GM19468 (cell line): Measurements from ENCODE around the gene SPDYE16.
A peak's percentile ranks its signal among the peaks of the same experiment; 100 is the strongest.
"Not testable (repeated sequence)": the region's sequence is repeated elsewhere in the genome, so short reads cannot be mapped to it uniquely, and the experiment has no call there.

Experiments used
- ATAC-seq: cut with Tn5 transposase; IDR thresholded peaks from one replicate; pipeline ENCODE4 v1.9.1; 2021; ENCODE audit warnings: mild to moderate bottlenecking, moderate library complexity, moderate number of reproducible peaks; ENCODE audit not compliant: unreplicated experiment; ENCODE audit errors: extremely low read depth

SPDYE16 gene

DNA sequence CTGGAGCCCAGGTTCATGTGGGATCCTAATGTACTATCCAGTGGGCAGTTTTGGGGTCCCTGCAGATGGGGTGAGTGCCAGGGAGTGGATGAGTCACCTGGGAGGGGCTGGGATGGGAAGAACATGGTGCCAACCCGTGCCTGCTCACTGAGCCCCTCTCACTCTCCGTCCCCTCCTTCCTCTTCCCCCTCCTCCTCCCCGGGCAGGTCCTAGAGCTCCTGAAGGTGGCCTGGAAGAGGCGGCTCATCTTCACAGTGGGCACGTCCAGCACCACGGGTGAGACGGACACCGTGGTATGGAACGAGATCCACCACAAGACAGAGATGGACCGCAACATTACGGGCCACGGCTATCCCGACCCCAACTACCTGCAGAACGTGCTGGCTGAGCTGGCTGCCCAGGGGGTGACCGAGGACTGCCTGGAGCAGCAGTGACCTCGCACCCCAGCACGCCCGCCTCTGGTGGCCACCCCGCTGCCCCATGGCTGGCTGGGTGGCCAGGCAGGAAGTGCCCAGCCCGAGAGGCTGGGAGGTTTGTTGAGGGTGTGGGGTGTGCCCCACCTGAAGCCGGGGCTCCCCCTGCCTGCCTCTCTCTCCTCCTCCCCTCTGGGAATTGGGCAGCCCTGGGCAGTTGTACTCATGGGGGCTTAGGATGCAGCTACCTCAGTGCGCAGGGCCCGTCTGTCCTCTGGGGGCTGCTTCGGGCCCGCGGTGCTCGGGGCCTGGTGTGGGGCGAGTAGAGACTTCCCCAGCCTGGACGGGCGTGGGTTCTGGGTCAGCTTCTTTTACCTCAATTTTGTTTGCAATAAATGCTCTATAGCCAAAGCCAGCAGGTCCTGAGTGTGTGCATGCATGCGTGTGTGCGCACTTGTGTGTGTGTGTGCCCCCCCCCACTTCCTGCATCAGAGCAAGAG, 37.7 kb downstream of the SPDYE16 start:
- ATAC-seq = no peak

DNA sequence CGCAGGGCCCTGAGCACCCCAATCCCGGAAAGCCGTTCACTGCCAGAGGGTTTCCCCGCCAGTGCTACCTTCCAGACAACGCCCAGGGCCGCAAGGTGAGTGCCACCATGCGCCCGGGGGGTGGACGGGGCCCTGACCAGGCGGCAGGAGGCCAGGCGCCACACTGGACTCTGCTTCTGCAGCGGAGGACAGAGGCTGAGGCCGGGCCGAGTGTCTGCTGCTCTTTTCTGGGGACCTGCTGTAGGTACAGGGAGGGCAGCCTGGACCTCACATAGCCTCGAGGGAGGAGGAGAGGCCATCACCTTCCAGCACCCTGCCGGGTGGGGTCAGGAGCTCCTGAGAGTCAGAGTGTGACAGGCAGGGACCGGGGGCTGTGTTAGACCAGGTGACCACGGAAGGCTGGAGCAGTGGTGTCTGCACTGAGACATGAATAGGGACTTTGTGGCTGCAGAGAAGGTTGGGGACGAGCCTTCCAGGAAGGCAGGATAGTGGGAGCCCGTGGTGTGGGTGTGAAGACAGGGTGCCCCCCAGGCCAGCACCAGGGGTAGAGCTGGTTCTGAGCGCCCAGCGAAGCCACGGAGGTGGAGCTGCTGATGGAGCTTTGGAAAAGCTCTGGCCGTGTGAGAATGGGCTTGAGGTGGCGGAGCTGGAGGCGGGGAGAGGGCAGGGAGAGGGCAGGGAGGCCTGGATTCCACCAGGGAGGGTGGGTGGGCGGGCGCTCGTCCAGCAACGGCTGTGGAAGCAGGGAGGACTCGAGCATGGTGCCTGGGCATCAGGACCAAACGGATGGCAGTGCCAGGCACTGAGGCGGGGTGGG, 38.5 kb downstream of the SPDYE16 start:
- not testable (repeated sequence) for ATAC-seq

- ATAC-seq = not testable (repeated sequence)
These were observed 39.9 kb downstream of the SPDYE16 start for GRCh38 chr7:76503244-76503643.

GRCh38 chr7:76502836-76503235, 40.3 kb downstream of the SPDYE16 start:
- not testable (repeated sequence) for ATAC-seq

DNA sequence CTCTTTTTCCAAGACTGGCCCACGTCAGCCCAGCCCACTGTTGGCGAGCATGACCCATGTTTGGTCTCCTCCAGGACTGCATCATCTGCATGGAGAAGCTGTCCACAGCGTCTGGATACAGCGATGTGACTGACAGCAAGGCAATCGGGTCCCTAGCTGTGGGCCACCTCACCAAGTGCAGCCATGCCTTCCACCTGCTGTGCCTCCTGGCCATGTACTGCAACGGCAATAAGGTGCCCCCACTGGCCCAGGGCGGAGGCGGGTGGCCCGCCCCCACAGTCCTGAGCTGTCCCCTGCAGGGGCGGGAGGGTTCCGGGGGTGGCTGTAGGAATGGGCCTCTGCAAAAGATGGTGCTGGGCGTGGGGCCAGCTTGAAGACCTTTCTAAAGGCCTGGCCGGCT, 40.9 kb downstream of the SPDYE16 start:
- ATAC-seq = not testable (repeated sequence)

DNA sequence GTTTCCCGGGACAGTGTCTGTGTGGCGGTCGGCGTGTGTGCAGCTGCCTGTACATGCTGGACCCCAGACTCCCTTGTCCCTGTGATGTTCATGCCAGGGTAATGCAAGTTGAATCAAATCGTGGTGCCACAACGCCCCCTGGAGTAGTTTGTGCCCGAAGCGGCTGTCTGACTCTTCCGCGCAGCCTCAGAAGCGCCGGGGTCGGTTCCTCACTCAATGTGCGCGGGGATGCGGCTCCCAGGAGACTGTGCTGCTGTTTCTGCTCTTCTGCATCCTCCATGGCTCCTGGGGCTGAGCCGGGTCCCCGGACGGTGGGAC, 43.2 kb downstream of the SPDYE16 start:
- ATAC-seq = not testable (repeated sequence)

DNA sequence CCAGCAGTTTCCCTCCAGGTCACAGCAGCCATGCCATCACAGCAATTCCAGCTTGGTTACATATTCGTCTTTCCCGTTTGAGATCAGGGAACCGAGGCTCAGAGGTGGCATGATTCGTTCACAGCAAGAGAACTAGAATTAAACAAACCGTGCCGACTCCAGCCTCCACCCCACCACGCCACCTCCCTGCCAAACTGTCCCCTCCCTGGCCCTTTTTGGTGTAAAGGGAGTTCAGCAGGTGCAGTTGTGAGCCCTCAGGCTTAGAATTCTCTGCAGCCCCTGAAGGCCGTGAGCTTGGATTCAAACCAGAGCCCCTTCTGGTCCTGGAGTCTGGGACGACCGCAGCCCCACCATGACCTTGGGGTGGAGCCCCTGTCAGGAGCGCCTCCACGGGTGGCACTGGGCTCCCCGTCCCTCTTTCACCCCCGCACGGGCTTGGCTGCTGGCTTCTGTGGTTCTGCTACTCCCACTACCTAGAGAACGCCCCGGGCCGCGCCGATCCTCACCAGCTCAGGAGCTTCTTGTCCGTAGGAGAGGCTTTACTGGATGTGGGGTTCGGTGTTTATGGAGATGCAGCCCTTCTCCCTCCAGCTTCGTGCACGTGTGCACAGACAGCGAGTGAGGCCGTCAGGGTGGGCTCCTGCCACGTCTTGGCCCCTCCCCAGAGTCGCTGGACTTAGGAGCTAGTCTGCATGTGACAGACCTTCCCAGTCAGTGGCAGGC, 43.7 kb downstream of the SPDYE16 start:
- ATAC-seq = not testable (repeated sequence)

GRCh38 chr7:76498583-76499200, 44.4 kb downstream of the SPDYE16 start:
- ATAC-seq = not testable (repeated sequence)

GRCh38 chr7:76497918-76498582, 45.0 kb downstream of the SPDYE16 start:
- ATAC-seq = not testable (repeated sequence)

DNA sequence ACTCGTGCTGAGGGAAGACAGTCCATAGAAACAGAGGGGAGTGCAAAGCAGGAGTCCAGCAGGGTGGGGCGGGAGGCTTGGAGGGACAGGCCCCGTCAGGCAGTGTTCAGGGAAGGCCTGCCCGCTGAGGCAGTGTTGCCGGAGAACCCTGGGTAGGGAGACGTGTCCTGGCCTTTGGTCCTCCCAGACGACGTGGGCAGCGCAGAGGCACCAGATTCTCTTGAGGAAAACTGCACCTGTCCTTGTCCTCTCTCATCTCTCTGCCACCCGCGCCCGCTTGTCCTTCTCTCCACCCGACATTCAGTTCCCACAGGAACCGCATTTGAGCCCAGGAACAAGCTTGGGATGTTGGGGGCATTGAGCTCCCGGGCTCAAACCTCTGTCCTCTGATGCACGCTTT, 47.4 kb downstream of the SPDYE16 start:
- ATAC-seq = not testable (repeated sequence)

DNA sequence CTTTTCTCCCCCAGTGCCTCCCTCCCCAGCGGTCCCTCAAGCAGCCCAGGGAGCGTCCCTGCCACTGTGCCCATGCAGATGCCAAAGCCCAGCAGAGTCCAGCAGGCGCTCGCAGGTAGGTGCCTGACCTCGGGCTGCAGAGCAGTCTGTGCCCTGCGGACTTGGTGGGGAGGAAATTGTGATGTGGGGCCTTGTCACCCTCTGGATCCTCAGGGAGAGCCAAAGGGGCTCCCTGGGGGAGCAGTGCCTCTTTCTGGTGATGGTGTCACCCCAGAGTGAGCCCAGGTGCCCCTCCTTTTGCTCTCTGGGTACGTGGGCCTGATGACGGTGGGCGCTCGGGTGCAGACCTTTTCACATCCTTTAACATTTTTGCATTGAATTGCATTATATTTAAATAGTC, 51.0 kb downstream of the SPDYE16 start:
- ATAC-seq = not testable (repeated sequence)

GRCh38 chr7:76487969-76488368, 55.1 kb downstream of the SPDYE16 start:
- ATAC-seq = not testable (repeated sequence)

GRCh38 chr7:76486618-76487017, 56.5 kb downstream of the SPDYE16 start:
- peak; percentile 98 for ATAC-seq

- ATAC-seq = not testable (repeated sequence)
These were observed 57.1 kb downstream of the SPDYE16 start for GRCh38 chr7:76485822-76486610.

DNA sequence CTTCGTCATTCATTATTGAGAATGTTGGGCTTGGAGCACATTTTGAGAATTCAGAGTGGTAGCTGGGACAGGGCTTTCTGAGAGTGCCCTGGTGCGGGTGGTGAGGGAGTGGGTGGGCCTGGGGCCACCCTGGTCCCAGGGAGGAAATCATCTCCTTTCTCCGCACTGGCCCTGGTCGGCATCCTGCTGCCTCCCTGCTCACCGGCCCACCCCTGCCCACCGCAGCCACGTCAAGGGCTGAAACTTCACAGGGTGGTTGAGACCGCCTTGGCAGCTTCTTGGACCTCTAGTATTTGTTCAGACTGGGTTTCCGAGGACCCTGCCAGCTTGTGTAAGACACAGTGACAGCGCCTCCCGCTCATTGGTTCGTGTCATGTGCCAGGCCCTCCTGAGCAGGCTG, 58.6 kb downstream of the SPDYE16 start:
- ATAC-seq = not testable (repeated sequence)

DNA sequence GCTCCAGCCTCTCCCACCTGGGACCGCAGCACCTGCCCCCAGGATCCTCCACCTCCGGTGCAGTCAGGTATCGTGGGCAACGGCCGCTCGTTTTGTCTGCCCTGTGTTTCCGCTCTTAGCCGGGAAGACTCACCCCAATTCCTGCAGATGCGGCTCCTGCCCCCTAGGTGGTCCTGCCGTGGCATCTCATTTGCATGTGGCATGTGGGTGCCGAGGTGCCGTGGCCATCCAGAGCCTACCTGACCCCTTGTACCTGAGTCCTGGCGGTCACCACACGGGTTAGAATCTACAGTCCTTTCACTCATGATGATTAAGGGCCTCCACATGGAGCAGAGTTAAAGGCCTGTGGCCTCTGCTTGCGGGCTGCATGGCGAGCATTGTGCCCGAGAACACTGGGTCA, 60.0 kb downstream of the SPDYE16 start:
- ATAC-seq = not testable (repeated sequence)

- ATAC-seq = not testable (repeated sequence)
These were observed 60.4 kb downstream of the SPDYE16 start for GRCh38 chr7:76482660-76483059.
